Suprapubic skin (tissue), 4 donors: ENCODE data around the gene BOLL. TPM values are rescaled to one million over a fixed set of nuclear protein-coding genes. Genes with fewer than 3 reads are reported as not detected.
"Not testable (repeated sequence)": the region's sequence is repeated elsewhere in the genome, so short reads cannot be mapped to it uniquely, and the experiment has no call there.

Experiments used
- DNase-seq, 2 donors: peaks; one replicate each; pipeline ENCODE4 v3.0.0-alpha.2; 2019; ENCODE audit warnings: low spot score in 2 of 2
- H3K27ac ChIP-seq: fragments of 200-600 bp; sonication (generic); one replicate; pipeline ENCODE4 v1.5.1; 2019
- H3K27me3 ChIP-seq: fragments of 200-600 bp; sonication (generic); one replicate; pipeline ENCODE4 v1.5.1; 2019
- H3K36me3 ChIP-seq: fragments of 200-600 bp; sonication (generic); one replicate; pipeline ENCODE4 v1.5.1; 2019
- H3K4me1 ChIP-seq: fragments of 200-600 bp; sonication (generic); one replicate; pipeline ENCODE4 v1.5.1; 2019
- H3K4me3 ChIP-seq: fragments of 200-600 bp; sonication (generic); one replicate; pipeline ENCODE4 v1.5.1; 2019; ENCODE audit warnings: mild to moderate bottlenecking
- H3K9me3 ChIP-seq: fragments of 200-600 bp; sonication (generic); one replicate; pipeline ENCODE4 v1.5.1; 2019
- CTCF ChIP-seq, 2 donors: fragments of 200-600 bp in 1 of 2; fragments of 450-650 bp in 1 of 2; sonication (generic) in 1 of 2; IDR thresholded peaks; one replicate each; pipeline ENCODE4 v1.5.1; 2016 to 2019; ENCODE audit warnings: antibody characterized with exemption in 2 of 2, mild to moderate bottlenecking in 1 of 2, moderate library complexity in 1 of 2
- EP300 ChIP-seq: sonication (generic); formaldehyde crosslinking; IDR thresholded peaks from one replicate; pipeline ENCODE4 v1.6.1; 2017; ENCODE audit warnings: antibody characterized with exemption
- POLR2A ChIP-seq, 2 donors: fragments of 450-650 bp; IDR thresholded peaks; one replicate each; pipeline ENCODE4 v1.6.1; 2017; ENCODE audit warnings: antibody characterized with exemption in 2 of 2, mild to moderate bottlenecking in 2 of 2, moderate library complexity in 2 of 2
- POLR2AphosphoS5 ChIP-seq, 3 donors: sonication (generic); formaldehyde crosslinking; IDR thresholded peaks; one replicate each; pipeline ENCODE4 v1.6.1; 2017; ENCODE audit warnings: antibody characterized with exemption in 3 of 3
- WGBS: methylation state at CpG from one replicate; pipeline ENCODE4 v1.1.5; 2018; 5-methylcytosine and 5-hydroxymethylcytosine counted together
- total RNA-seq, 4 donors: library from RNA; depleted of rRNA; stranded (reverse); fragments of >200 nt; gene quantifications; one replicate each; pipeline ENCODE4 v1.1.0, GENCODE V29; 2016

BOLL gene
- total RNA-seq, 4 donors from 2014 or later, result not detected

- H3K9me3 ChIP-seq, result no peaks in the 10 kb centered on the region
- H3K4me1 ChIP-seq, result no peaks in the 10 kb centered on the region
- H3K27me3 ChIP-seq, result no peaks in the 10 kb centered on the region
- no peak for DNase-seq
- H3K4me3 ChIP-seq, result no peak overlapping the region
- H3K36me3 ChIP-seq, result no peaks in the 10 kb centered on the region
- TF ChIP-seq POLR2AphosphoS5 (IDR thresholded peaks at IDR 0.05) (no peak), CTCF (IDR thresholded peaks at IDR 0.05) (no peak), POLR2A (IDR thresholded peaks at IDR 0.05) (no peak), EP300 (no peak)
- WGBS, result 93% methylated on average over 2 of the region's 2 CpGs
- no peak overlapping the region for H3K27ac ChIP-seq
Measured at GRCh38 chr2:197717863-197718262, 67.3 kb downstream of the BOLL start.

GRCh38 chr2:197713271-197713670 is 71.8 kb downstream of the BOLL start:
- H3K27me3 ChIP-seq, result no peaks in the 10 kb centered on the region
- no peak overlapping the region for H3K27ac ChIP-seq
- no peak for DNase-seq
- peaks cover 11% of the 10 kb centered on the region for H3K4me1 ChIP-seq
- no peaks in the 10 kb centered on the region for H3K9me3 ChIP-seq
- TF ChIP-seq CTCF (IDR thresholded peaks at IDR 0.05), result no peak
- TF ChIP-seq POLR2A (IDR thresholded peaks at IDR 0.05), result no peak
- no peak for TF ChIP-seq EP300
- no peak for TF ChIP-seq POLR2AphosphoS5 (IDR thresholded peaks at IDR 0.05)
- H3K36me3 ChIP-seq, result peaks cover 9% of the 10 kb centered on the region
- H3K4me3 ChIP-seq, result no peak overlapping the region
- 84% methylated on average over 3 of the region's 3 CpGs for WGBS

GRCh38 chr2:197711578-197711977 is 73.5 kb downstream of the BOLL start:
- Histone ChIP-seq H3K36me3 (peaks cover 9% of the 10 kb centered on the region), H3K4me1 (peaks cover 28% of the 10 kb centered on the region), H3K9me3 (no peaks in the 10 kb centered on the region), H3K27me3 (no peaks in the 10 kb centered on the region), H3K4me3 (no peak overlapping the region), H3K27ac (no peak overlapping the region)
- TF ChIP-seq EP300, result no peak
- TF ChIP-seq CTCF (IDR thresholded peaks at IDR 0.05), result no peak
- no peak for TF ChIP-seq POLR2AphosphoS5 (IDR thresholded peaks at IDR 0.05)
- TF ChIP-seq POLR2A (IDR thresholded peaks at IDR 0.05), result no peak
- no peak for DNase-seq

GRCh38 chr2:197710424-197711042 is 74.6 kb downstream of the BOLL start:
- DNase-seq, result no peak
- peaks cover 37% of the 10 kb centered on the region for H3K4me1 ChIP-seq
- H3K4me3 ChIP-seq, result no peak overlapping the region
- H3K9me3 ChIP-seq, result no peaks in the 10 kb centered on the region
- no peak overlapping the region for H3K27ac ChIP-seq
- peaks cover 9% of the 10 kb centered on the region for H3K36me3 ChIP-seq
- no peak for TF ChIP-seq CTCF (IDR thresholded peaks at IDR 0.05)
- no peak for TF ChIP-seq POLR2A (IDR thresholded peaks at IDR 0.05)
- TF ChIP-seq EP300, result no peak
- TF ChIP-seq POLR2AphosphoS5 (IDR thresholded peaks at IDR 0.05), result no peak
- H3K27me3 ChIP-seq, result no peaks in the 10 kb centered on the region

- WGBS, result 93% methylated on average over 7 of the region's 7 CpGs
- not testable (repeated sequence) for H3K4me3 ChIP-seq, H3K36me3 ChIP-seq, DNase-seq, H3K27ac ChIP-seq, H3K27me3 ChIP-seq, H3K9me3 ChIP-seq
- peaks cover 43% of the 10 kb centered on the region for H3K4me1 ChIP-seq
Measured at GRCh38 chr2:197709140-197709539, 76.0 kb downstream of the BOLL start.

GRCh38 chr2:197708331-197708730 is 76.8 kb downstream of the BOLL start:
- no peaks in the 10 kb centered on the region for H3K9me3 ChIP-seq
- WGBS, result 60% methylated on average over 2 of the region's 2 CpGs
- H3K36me3 ChIP-seq, result peaks cover 9% of the 10 kb centered on the region
- H3K27me3 ChIP-seq, result no peaks in the 10 kb centered on the region
- H3K4me1 ChIP-seq, result peaks cover 43% of the 10 kb centered on the region
- no peak for TF ChIP-seq POLR2A (IDR thresholded peaks at IDR 0.05)
- no peak for TF ChIP-seq POLR2AphosphoS5 (IDR thresholded peaks at IDR 0.05)
- TF ChIP-seq EP300, result no peak
- no peak for TF ChIP-seq CTCF (IDR thresholded peaks at IDR 0.05)
- no peak for DNase-seq
- H3K4me3 ChIP-seq, result no peak overlapping the region
- no peak overlapping the region for H3K27ac ChIP-seq
